ENCODE measurements around the gene DUSP1. TPM values are rescaled to one million over a fixed set of nuclear protein-coding genes. Genes with fewer than 3 reads are reported as not detected.

Gene DUSP1
- polyA plus RNA-seq, 1 donor from 2014 or later: 48.3 TPM

DNA sequence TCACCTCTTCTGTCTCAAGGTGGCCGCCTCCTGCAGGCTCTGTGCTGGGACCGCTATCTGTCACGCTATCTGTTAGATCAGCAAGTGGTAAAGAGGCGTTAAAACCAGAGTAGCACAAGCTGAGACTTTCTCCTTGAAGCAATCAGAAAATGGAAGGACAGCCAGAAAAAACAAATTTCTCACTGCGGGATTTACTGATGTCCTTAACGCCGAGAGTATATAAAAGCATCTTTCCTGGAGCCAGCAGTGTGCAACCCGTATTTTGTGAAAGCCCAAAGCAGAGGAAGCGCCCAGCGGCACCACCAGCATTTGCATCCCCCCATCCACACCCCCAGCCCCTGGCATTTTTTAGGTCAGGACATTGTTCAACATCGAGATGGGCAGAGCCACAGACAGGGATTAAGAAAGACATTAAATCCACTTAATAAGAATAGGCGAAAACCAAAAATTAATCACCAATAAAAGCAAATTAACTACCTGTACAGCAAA lies 48.6 kb downstream of the DUSP1 start:
- Histone ChIP-seq H2AFZ (ENCODE audit: low read depth, low read length) (no peak overlapping the region), H3K79me2 (replicated peaks; ENCODE audit: insufficient read depth, low read length) (no peaks in the 10 kb centered on the region), H3K36me3 (ENCODE audit: insufficient read depth, low read length) (no peaks in the 10 kb centered on the region), H3K9me2 (ENCODE audit: insufficient read depth, low read length) (no peaks in the 10 kb centered on the region), H3K4me2 (ENCODE audit: low read length) (no peak overlapping the region), H3K4me3 (ENCODE audit: low read length) (no peak overlapping the region), H3K27me3 (ENCODE audit: insufficient read depth, low read depth, low read length) (no peaks in the 10 kb centered on the region), H3F3A (ENCODE audit: insufficient read depth, low read length, poor library complexity, severe bottlenecking) (no peaks in the 10 kb centered on the region), H3K9me3 (ENCODE audit: low read length) (no peaks in the 10 kb centered on the region), H3K27ac (ENCODE audit: low read length) (no peak overlapping the region), H3K9ac (ENCODE audit: low read length) (no peak overlapping the region), H4K20me1 (ENCODE audit: insufficient read depth) (no peaks in the 10 kb centered on the region)
- no peak for TF ChIP-seq MXI1 (conservative IDR thresholded peaks at IDR 0.05; ENCODE audit: poor library complexity, severe bottlenecking)
- TF ChIP-seq RAD21 (conservative IDR thresholded peaks at IDR 0.05): no peak
- TF ChIP-seq, protein P1, sequence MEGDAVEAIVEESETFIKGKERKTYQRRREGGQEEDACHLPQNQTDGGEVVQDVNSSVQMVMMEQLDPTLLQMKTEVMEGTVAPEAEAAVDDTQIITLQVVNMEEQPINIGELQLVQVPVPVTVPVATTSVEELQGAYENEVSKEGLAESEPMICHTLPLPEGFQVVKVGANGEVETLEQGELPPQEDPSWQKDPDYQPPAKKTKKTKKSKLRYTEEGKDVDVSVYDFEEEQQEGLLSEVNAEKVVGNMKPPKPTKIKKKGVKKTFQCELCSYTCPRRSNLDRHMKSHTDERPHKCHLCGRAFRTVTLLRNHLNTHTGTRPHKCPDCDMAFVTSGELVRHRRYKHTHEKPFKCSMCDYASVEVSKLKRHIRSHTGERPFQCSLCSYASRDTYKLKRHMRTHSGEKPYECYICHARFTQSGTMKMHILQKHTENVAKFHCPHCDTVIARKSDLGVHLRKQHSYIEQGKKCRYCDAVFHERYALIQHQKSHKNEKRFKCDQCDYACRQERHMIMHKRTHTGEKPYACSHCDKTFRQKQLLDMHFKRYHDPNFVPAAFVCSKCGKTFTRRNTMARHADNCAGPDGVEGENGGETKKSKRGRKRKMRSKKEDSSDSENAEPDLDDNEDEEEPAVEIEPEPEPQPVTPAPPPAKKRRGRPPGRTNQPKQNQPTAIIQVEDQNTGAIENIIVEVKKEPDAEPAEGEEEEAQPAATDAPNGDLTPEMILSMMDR (IDR thresholded peaks at IDR 0.05; ENCODE audit: poor library complexity, severe bottlenecking): no peak
- TF ChIP-seq TAF1 (IDR thresholded peaks at IDR 0.05; ENCODE audit: low read depth): no peak

DNA sequence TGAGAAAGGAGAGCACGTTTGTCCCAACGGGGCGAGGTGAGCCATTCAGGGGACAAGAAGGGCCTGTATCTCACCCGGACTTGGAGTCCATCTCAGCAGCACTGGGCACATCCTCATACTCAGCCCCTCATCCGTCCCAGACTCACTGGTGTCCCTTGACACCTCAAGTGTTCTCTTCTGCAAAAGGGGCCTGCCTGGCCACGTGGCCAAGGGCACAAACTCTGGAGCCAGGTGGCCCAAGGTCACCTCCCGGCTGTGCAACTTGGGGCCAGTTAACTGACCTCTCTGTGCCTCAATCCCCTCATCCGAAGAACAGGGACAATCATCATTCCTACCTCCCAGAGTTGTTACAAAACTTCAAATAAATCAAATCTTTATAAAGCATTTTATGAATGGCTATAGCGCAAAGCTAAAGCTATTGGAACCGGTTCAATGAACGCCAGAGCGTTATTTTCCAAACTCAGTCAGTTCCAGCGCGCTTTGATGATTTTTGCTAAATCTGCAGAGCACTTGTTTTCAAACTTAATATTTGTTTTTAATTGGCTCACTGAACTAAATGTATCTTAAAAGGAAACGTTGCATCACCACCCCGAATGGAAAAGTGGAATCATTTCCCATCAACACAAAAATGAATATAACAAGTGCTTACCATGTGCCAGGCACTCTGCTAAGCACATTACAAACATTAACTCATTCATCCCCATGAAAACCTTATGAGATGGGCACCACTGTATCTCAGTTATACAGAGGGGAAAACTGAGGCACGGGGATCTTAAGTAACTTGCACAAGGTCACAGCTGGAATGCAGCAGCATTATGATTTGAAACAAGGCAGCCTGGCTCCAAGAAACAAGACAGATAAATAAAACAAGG lies 49.3 kb downstream of the DUSP1 start:
- Histone ChIP-seq H3K27me3 (ENCODE audit: insufficient read depth, low read depth, low read length) (no peaks in the 10 kb centered on the region), H3K79me2 (replicated peaks; ENCODE audit: insufficient read depth, low read length) (no peaks in the 10 kb centered on the region), H3F3A (ENCODE audit: insufficient read depth, low read length, poor library complexity, severe bottlenecking) (no peaks in the 10 kb centered on the region), H3K4me2 (ENCODE audit: low read length) (no peak overlapping the region), H3K27ac (ENCODE audit: low read length) (no peak overlapping the region), H2AFZ (ENCODE audit: low read depth, low read length) (no peak overlapping the region), H3K9me2 (ENCODE audit: insufficient read depth, low read length) (no peaks in the 10 kb centered on the region), H4K20me1 (ENCODE audit: insufficient read depth) (no peaks in the 10 kb centered on the region), H3K36me3 (ENCODE audit: insufficient read depth, low read length) (no peaks in the 10 kb centered on the region), H3K4me3 (ENCODE audit: low read length) (no peak overlapping the region), H3K9me3 (ENCODE audit: low read length) (no peaks in the 10 kb centered on the region), H3K9ac (ENCODE audit: low read length) (no peak overlapping the region)
- TF ChIP-seq, protein P2, sequence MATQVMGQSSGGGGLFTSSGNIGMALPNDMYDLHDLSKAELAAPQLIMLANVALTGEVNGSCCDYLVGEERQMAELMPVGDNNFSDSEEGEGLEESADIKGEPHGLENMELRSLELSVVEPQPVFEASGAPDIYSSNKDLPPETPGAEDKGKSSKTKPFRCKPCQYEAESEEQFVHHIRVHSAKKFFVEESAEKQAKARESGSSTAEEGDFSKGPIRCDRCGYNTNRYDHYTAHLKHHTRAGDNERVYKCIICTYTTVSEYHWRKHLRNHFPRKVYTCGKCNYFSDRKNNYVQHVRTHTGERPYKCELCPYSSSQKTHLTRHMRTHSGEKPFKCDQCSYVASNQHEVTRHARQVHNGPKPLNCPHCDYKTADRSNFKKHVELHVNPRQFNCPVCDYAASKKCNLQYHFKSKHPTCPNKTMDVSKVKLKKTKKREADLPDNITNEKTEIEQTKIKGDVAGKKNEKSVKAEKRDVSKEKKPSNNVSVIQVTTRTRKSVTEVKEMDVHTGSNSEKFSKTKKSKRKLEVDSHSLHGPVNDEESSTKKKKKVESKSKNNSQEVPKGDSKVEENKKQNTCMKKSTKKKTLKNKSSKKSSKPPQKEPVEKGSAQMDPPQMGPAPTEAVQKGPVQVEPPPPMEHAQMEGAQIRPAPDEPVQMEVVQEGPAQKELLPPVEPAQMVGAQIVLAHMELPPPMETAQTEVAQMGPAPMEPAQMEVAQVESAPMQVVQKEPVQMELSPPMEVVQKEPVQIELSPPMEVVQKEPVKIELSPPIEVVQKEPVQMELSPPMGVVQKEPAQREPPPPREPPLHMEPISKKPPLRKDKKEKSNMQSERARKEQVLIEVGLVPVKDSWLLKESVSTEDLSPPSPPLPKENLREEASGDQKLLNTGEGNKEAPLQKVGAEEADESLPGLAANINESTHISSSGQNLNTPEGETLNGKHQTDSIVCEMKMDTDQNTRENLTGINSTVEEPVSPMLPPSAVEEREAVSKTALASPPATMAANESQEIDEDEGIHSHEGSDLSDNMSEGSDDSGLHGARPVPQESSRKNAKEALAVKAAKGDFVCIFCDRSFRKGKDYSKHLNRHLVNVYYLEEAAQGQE (IDR thresholded peaks at IDR 0.05; ENCODE audit: borderline replicate concordance): no peak
- TF ChIP-seq EP300 (conservative IDR thresholded peaks at IDR 0.05; ENCODE audit: poor library complexity, severe bottlenecking) (no peak), RAD21 (conservative IDR thresholded peaks at IDR 0.05) (no peak), SMC3 (conservative IDR thresholded peaks at IDR 0.05; ENCODE audit: poor library complexity) (no peak), TAF1 (IDR thresholded peaks at IDR 0.05; ENCODE audit: low read depth) (no peak), EZH2 (IDR thresholded peaks at IDR 0.05; ENCODE audit: borderline replicate concordance, insufficient read depth, low read length, poor library complexity, severe bottlenecking) (no peak), POLR2AphosphoS5 (IDR thresholded peaks at IDR 0.05) (no peak), MXI1 (conservative IDR thresholded peaks at IDR 0.05; ENCODE audit: poor library complexity, severe bottlenecking) (no peak)
- TF ChIP-seq, protein P1 (IDR thresholded peaks at IDR 0.05; ENCODE audit: poor library complexity, severe bottlenecking): no peak

Data from neural cell (in vitro differentiated cells).